NCI-H345 (cell line): ENCODE results near the gene HSFX2.
"Not testable (repeated sequence)": the region's sequence is repeated elsewhere in the genome, so short reads cannot be mapped to it uniquely, and the experiment has no call there.

ENCODE experiments used
- DNase-seq: peaks from one replicate; lab custom pipeline; 2025; lab: John Stamatoyannopoulos, UW

HSFX2 gene

DNA sequence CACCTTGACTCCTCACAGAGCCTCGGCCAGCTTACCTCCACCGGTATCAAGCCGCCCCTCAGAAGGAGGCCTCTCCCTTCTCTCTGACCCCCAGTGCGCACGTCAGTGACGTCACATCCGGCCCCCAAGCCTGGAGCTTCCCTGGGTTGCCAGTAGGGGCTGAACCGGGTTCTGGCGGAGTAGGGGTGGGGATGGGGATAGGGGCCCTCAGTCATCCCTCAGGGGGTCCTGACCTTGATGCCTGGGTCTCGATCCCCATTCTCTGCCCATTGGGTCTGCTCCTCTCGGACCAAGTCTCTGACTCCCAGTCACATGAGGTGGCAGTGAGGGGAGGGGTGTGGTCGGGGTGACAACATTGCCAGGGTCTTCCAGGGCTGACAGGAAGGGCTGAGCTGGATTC, 7.8 kb downstream of the HSFX2 start, which contains the start of gene MAGEA9B:
Gene MAGEA9B (minus strand): TSS at position 101 of the 400 bp plus-strand sequence. CDS start 4,280 bp downstream, outside the sequence.
- DNase-seq: not testable (repeated sequence)

DNA sequence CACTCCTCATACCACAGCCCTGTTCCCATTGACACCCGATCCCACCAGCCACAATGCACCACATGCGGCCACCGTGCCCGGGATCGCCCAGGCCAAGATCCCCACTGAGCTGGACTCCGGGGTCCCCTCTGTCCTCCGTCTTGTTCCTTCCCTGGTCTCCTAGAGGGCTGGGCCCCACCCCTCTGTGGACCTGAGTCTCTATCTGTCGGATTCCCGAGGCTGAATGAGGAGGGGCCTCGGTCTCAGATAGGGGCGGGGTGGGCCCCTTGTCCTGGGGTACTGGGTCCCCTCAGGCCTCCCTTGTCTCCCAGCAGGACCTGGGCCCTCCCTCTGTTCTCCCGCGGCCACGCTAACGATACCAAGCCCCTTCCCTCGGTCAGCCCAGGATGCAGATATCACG, 9.5 kb downstream of the HSFX2 start:
- not testable (repeated sequence) for DNase-seq

- DNase-seq: not testable (repeated sequence)
Observed at GRCh38 chrX:149573456-149573855, 21.7 kb downstream of the HSFX2 start.

DNA sequence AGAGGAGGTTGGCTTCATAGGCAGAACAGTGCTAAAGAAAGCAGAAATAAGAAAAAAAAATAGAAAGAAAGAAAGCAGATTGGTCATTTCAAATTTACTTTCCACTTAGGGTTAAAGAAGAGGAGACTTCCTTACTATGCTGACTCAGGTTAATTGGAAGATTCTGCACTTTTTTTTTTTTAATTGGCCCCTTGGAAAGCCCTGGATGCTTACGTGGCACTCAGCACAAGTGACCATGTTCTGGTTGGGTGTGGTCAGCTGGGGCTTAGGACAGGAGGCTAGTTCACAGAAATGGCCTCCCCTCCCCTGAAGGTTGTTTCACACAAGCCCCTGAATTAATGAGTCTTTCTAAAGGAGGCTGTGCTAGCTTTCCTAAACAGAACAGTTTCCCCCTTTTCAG, 22.4 kb downstream of the HSFX2 start:
- no peak for DNase-seq

- no peak for DNase-seq
Observed at GRCh38 chrX:149571770-149572169, 23.3 kb downstream of the HSFX2 start.

DNA sequence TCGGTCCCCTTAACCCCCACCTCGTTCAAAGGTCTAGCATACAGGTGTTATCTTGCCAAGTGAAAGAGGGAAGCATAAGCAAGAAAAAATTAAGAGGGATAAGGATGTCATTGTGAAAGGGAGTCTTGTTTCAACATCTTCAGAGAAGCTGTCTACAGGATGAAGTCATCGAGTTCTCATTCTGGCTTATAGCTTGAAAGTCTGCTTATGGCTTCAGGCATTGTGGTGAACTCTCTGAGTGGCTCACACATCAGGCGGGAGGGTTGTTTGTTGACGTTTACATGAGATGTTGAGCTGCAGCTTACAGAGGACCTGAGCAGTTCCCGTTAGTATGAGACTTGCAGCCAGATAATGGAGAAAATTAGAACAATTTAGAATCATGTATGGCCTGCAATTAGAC, 24.4 kb downstream of the HSFX2 start:
- no peak for DNase-seq

- no peak for DNase-seq
Observed at GRCh38 chrX:149569770-149570169, 25.3 kb downstream of the HSFX2 start.

DNA sequence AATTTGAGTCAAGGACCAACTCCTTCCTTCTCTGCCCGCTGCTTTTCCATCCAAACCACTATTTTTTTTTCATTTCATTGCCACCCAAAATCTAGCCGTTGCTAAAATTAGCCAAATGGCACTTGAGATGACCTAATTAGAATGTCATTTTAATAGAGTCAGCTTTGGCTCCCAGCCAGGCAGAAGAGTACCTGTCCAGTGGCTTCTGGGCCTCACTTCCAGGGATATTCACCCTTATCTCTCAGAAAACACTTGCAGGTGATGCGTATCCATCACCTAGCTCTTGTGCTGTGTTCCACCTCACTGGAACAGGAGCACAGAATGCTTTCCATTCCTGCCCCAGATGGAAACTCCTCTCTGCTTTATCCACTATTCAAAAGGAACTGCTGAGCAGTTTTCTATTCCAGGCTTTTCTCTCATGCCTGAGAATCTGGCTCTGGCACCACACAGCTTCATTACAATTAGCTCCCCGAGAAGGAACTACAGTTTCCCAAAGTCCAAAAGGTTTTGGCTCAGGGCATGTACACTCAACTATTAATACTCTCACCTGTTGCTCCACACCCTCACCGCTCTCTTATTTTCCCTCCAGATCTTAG, 26.3 kb downstream of the HSFX2 start:
- no peak for DNase-seq

DNA sequence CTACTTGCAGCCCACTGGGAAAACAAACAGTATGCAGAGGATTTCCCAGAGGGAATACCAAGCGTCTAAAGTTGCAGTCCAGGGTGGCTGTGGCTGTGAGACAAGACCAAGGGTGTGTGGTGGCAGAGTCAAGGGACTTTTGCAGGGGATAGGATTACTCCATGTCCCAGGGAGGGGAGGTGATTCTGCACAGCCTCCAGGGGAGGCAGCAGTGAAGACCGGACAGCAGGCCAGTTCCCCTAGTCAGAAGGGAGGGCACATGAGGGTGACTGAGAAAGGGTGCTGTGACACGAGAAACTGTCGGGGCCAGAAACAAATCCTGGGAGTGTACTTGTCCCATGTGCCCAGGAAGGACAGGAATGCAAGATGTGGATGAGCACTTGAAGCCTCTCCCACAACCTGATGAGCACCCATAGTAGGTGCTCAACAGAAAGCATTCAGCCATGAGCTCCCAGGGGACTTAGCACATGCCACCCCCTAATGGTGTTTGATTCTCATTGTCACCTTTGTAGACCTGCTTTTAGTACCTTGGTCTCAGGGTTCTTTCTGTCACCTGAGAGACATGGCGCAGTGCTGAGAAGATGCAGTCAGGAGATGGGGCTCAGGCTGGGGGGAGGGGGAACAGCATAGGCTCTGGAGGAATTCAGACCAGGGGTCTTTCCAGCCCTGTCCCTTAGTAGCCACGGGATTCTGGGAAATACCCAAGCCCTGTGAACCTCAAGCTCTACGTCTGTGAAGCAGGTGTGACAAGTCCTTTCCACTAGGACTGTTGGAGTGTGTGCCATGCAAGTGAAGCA, 27.3 kb downstream of the HSFX2 start:
- no peak for DNase-seq

DNA sequence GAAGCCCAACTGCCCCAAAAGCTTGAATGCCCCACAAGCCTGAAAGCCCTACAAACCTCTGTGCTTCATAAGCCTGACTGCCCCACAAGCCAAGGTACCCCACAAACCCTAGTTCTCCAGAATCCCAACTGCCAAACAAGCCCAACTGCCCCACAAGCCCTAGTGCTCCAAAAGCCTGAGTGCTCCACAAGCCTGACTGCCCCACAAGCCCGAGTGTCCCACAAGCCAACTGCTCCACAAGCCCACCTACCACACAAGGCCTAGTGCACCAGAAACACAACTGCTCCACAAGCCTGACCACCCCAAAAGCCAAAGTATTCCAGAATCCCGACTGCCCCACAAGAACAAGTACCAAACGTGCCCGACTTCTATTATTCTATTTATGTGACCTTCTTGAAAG, 31.8 kb downstream of the HSFX2 start:
- no peak for DNase-seq

GRCh38 chrX:149555251-149555650, 39.9 kb downstream of the HSFX2 start:
- DNase-seq: not testable (repeated sequence)

DNA sequence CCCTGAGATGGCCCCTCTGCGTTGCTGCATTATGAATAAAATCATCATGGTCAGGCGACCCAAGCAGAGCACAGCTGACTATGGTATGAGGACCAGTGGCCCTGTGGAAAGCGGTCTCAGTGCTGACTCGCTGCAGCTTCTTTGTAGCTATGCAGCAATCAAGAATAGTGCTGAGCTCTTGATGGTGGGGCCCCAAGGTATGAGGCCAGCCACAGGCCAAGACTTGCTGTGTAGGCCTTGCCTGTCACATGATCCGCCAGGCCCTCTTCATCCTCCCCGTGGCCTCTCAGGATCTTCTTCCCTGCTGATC, 43.2 kb downstream of the HSFX2 start:
- DNase-seq: not testable (repeated sequence)

GRCh38 chrX:149551245-149551938, 43.7 kb downstream of the HSFX2 start:
- DNase-seq: not testable (repeated sequence)

DNA sequence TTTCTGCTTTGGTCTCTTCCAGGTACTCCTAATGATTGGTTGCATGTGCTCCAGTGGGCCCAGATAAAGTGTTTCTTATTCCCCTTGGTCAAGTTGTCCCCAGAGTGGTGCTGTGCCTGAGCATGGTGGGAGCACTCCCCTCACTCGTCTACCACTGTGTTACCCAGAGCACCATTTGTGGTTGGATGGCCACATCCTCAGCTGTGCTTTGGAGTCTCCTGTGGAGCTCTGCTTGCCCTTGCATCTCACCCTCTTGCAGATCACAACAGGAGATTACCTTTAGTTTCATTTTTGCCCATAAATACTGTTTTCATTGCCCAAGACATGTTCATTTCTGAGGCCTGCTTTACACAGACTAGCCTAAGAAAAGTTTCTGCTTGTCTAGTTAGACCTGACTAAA, 44.7 kb downstream of the HSFX2 start:
- not testable (repeated sequence) for DNase-seq

DNA sequence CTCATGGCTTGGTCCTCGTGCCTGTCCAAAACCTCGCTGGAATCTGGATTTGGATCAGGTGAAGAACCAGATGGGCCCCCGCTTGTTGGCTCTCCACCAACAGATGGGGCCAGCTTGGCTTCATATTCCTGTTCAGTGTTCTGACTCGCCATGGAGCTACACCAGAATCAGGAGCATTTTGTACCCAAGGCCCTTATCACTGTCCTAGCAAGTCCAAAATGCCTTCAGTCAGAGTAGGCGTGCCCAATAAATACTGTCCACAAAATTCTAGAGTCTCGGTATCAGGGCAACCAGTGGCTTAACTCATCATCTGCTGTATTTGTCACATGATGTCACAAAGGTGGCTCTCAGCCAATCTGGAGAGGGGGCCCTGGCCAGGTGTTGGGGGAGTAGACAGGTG, 45.4 kb downstream of the HSFX2 start, which contains the start of gene HSFX3:
Gene HSFX3 (minus strand): TSS at position 224 of the 400 bp plus-strand sequence. CDS start 72 bp downstream, at position 152.
- DNase-seq: not testable (repeated sequence)

GRCh38 chrX:149547782-149548181, 47.3 kb downstream of the HSFX2 start:
- DNase-seq: not testable (repeated sequence)

GRCh38 chrX:149546962-149547361, 48.2 kb downstream of the HSFX2 start:
- not testable (repeated sequence) for DNase-seq

DNA sequence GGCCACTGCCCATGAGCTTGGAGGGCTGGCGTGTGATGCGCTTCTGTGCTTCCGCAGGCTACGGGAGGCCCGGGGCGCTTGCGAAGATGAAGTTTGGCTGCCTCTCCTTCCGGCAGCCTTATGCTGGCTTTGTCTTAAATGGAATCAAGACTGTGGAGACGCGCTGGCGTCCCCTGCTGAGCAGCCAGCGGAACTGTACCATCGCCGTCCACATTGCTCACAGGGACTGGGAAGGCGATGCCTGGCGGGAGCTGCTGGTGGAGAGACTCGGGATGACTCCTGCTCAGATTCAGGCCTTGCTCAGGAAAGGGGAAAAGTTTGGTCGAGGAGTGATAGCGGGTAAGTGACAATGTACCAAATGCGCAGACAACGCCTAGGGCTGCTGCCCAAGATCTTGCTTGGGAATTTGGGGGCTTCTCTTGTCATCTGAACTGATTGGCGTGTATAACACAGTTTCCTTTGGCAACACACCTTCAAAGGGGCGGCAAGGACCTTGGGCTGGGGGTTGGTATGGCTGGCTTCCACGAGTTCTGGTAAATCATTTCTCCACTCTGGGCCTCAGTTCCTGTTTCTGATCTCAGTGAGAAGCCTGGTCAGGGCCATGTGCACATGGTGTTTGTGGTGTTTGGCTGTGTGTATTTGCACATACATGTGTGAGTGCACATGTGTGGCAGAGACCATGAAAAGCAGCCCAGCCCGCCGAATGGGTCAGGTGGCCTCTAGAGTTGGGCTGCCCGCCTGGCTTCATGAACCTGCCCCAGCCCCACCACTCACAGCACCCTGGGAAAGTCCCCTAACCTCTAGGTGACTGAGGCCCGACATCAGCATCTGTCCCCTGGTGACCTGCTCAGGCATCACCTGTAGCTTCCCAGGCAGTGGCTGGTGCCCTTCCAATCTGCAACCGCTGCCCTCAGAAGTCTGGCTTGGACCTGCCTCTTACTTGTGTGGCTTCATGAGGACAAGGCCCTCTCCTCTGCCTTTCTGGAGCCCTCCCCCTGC, 49.3 kb downstream of the HSFX2 start:
- not testable (repeated sequence) for DNase-seq
